Subcutaneous adipose tissue (tissue), 4 donors: Measurements from ENCODE around the gene TECPR2. TPM values are rescaled to one million over a fixed set of nuclear protein-coding genes. Genes with fewer than 3 reads are reported as not detected.

ENCODE experiments used
- total RNA-seq, 4 donors: library from RNA; depleted of rRNA; stranded (reverse); fragments of >200 nt; gene quantifications; one replicate each; pipeline ENCODE4 v1.1.0, GENCODE V29; 2016
- TF ChIP-seq, protein P1 (sequence below): fragments of 450-650 bp; IDR thresholded peaks from one replicate; pipeline ENCODE4 v1.5.1; 2016; ENCODE audit warnings: low read depth, mild to moderate bottlenecking, control low read depth, antibody characterized with exemption, moderate library complexity

TECPR2 gene
- total RNA-seq, 4 donors from 2014 or later, result 14.4 to 23.0 (median 15.0) TPM

DNA sequence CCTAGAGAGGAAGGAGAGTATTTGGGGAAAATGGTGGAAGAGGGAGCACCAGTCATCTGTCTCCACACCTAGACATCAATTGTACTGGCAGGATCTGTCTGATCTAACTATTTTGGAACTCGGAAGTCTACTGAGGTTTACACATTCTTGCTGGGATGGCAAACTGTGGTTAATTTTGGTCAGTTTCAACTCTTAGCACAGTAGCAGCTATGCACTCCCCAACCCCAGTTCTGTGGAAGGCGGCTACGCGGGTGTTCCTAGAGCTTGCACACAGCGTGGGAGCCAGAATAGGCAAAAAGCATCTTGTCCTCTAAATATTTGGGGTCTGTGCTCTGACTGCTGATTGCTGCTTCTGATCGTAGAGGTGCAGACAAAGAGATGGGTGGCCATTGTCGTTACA is 33.8 kb downstream of the TECPR2 start:
- TF ChIP-seq, protein P1, sequence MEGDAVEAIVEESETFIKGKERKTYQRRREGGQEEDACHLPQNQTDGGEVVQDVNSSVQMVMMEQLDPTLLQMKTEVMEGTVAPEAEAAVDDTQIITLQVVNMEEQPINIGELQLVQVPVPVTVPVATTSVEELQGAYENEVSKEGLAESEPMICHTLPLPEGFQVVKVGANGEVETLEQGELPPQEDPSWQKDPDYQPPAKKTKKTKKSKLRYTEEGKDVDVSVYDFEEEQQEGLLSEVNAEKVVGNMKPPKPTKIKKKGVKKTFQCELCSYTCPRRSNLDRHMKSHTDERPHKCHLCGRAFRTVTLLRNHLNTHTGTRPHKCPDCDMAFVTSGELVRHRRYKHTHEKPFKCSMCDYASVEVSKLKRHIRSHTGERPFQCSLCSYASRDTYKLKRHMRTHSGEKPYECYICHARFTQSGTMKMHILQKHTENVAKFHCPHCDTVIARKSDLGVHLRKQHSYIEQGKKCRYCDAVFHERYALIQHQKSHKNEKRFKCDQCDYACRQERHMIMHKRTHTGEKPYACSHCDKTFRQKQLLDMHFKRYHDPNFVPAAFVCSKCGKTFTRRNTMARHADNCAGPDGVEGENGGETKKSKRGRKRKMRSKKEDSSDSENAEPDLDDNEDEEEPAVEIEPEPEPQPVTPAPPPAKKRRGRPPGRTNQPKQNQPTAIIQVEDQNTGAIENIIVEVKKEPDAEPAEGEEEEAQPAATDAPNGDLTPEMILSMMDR, result no peak

DNA sequence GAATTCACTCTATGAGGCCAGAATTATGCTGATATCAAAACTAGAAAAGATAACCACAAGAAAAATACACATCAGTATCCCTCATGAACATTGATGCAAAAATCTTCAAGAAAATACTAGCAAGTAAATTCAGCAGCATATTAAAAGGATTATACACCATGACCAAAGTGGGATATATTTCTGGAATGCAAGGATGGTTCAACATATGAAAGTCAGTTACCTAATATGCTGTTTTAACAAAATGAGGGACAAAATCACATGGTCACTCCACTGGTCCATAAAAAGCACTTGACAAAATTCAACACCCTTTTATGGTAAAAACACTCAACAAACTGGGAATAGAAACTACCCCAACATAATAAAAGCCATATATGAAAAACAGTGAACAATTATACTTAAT is 40.3 kb downstream of the TECPR2 start:
- TF ChIP-seq, protein P1, result no peak

DNA sequence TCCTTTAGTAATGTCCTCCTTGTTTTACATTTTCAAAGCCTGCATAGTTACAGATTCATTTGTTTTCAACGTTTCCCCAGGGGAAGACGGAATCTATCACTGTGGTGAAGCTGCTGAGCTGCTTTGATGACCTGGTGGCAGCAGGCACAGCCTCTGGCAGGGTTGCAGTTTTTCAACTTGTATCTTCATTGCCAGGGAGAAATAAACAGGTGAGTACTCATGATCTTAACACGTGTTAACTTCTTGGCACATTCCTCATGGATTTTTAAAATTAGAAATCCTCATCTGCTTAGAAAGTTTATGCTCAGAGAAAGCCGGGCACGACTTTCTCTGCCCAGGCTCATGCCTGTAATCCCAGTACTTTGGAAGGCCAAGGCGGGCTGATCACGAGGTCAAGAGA is 44.5 kb downstream of the TECPR2 start:
- TF ChIP-seq, protein P1, result no peak

DNA sequence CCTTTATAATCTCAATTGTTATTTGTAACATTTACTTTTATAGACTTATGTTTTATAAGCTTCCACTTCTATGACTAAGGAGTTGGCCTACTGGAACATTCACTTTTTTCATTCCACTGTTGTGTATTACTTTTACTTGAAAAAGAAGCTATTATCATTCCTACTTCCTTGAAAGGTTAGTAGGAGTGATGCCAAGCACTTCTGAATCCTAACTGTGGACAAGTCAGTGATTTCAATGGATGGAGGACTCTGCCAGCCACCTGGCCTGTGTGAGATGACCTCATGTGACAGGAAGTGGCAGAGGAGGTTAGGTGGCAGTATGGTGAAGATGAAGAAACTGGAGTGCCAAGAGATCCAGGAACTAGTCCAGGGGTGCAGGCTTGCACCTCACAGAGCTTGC is 46.0 kb downstream of the TECPR2 start:
- TF ChIP-seq, protein P1, result no peak

DNA sequence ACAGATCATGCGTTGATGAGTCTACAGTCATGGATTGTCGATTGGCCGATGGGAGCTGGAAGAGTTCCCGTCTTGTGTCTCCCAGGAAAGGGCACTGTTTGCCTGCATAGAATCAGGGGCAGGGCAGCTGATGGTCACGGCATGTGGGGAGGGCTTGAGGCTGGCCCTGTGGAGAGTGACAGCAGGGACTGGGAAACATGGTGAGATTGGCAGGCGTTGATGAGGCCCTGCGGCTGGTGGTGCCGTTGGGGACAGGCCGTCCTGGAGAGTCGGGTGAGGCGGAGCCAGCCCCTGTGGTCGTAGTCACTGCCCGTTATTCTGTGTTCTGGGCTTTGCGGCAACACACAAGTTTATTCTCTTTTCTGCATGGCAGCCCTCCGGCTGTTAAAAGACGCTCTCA is 52.9 kb downstream of the TECPR2 start:
- TF ChIP-seq, protein P1, result no peak

DNA sequence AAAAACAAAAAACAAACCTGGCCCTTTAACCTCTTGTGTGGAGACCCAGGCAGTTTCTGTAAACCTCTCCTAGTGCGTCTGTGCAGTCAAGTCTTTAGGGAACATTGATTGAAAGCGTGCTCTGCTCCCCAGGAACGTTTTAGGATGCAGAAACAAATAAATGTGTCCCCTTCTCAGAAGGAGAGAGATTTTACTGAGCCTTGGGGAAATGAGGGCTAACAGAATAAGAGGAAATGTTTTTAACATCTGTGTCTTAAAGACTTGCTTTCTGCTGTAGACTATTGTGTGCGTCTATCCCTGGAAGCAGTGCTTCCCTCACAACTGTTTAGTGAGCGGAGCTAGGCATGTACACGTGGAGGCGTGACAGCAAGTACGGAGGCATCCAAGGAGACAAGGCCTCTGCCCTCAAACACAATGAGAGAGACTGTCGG is 54.3 kb downstream of the TECPR2 start:
- TF ChIP-seq, protein P1, result no peak

DNA sequence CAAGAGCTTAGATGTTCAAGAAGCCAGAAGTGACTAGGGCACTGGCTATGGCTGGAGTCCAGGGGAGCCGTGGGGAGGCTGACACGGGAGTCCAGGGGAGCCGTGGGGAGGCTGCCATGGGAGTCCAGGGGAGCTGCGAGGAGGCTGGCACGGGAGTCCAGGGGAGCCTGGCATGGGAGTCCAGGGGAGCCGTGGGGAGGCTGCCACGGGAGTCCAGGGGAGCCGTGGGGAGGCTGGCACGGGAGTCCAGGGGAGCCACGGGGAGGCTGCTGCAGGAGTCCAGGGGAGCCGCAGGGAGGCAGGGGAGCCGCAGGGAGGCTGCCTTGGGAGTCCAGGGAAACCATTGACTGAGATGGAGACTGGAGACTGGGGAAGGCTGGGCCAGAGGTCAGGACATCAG is 54.9 kb downstream of the TECPR2 start:
- TF ChIP-seq, protein P1, result no peak
